NCI-H1092 (cell line): ENCODE results near the gene IRGC.

Experiments
- DNase-seq: peaks from one replicate; lab custom pipeline; 2025; lab: John Stamatoyannopoulos, UW

The IRGC gene

GRCh38 chr19:43692385-43692784 lies 23.5 kb upstream of the IRGC start:
- DNase-seq = no peak

- no peak for DNase-seq
Measured at GRCh38 chr19:43692877-43693276, 23.0 kb upstream of the IRGC start.

GRCh38 chr19:43694553-43694952 lies 21.3 kb upstream of the IRGC start:
- DNase-seq = no peak

- no peak for DNase-seq
Measured at GRCh38 chr19:43695985-43696704, 19.7 kb upstream of the IRGC start.

- DNase-seq = no peak
Measured at GRCh38 chr19:43697295-43697694, 18.6 kb upstream of the IRGC start.

- DNase-seq = no peak
Measured at GRCh38 chr19:43699506-43700394, 16.1 kb upstream of the IRGC start.

- no peak for DNase-seq
Measured at GRCh38 chr19:43700395-43701000, 15.4 kb upstream of the IRGC start.

- DNase-seq = no peak
Measured at GRCh38 chr19:43704002-43704705, 11.7 kb upstream of the IRGC start.

GRCh38 chr19:43705729-43706128 lies 10.1 kb upstream of the IRGC start:
- DNase-seq = no peak

- DNase-seq = no peak
Measured at GRCh38 chr19:43707158-43707712, 8.6 kb upstream of the IRGC start.

GRCh38 chr19:43708716-43709115 lies 7.2 kb upstream of the IRGC start:
- DNase-seq = no peak

- DNase-seq = no peak
Measured at GRCh38 chr19:43711751-43712355, 4.0 kb upstream of the IRGC start.

GRCh38 chr19:43713208-43713607 lies 2.7 kb upstream of the IRGC start:
- no peak for DNase-seq

GRCh38 chr19:43718627-43719377 lies 2.9 kb downstream of the IRGC start:
- no peak for DNase-seq

- DNase-seq = no peak
Measured at GRCh38 chr19:43719378-43719868, 3.5 kb downstream of the IRGC start.

- no peak for DNase-seq
Measured at GRCh38 chr19:43719918-43720317, 4.0 kb downstream of the IRGC start.

- no peak for DNase-seq
Measured at GRCh38 chr19:43720936-43721335, 5.1 kb downstream of the IRGC start.

- DNase-seq = no peak
Measured at GRCh38 chr19:43721469-43722048, 5.7 kb downstream of the IRGC start.

GRCh38 chr19:43723588-43723987 lies 7.7 kb downstream of the IRGC start:
- DNase-seq = no peak

- DNase-seq = no peak
Measured at GRCh38 chr19:43724896-43725295, 9.0 kb downstream of the IRGC start.
